Subcutaneous abdominal adipose tissue (tissue), 5 donors: ENCODE results near the gene ANO4.

Experiments
- H3K27ac ChIP-seq: one replicate; pipeline ENCODE4 v1.7.0; 2013; ENCODE audit warnings: low read depth, mild to moderate bottlenecking, inconsistent platforms, low read length, moderate library complexity
- H3K27me3 ChIP-seq, 5 donors: one replicate each; pipeline ENCODE4 v1.7.0; 2013; ENCODE audit warnings: low read length in 5 of 5, inconsistent platforms in 1 of 5; ENCODE audit not compliant: control insufficient read depth in 5 of 5, insufficient read depth in 4 of 5
- H3K36me3 ChIP-seq, 5 donors: one replicate each; pipeline ENCODE4 v1.7.0; 2013; ENCODE audit warnings: low read length in 5 of 5; ENCODE audit not compliant: control insufficient read depth in 5 of 5, insufficient read depth in 5 of 5
- H3K4me1 ChIP-seq, 5 donors: one replicate each; pipeline ENCODE4 v1.7.0; 2013; ENCODE audit warnings: low read length in 5 of 5, mild to moderate bottlenecking in 3 of 5, moderate library complexity in 1 of 5; ENCODE audit not compliant: control insufficient read depth in 5 of 5, insufficient read depth in 5 of 5
- H3K4me3 ChIP-seq, 5 donors: one replicate each; pipeline ENCODE4 v1.7.0; 2013; ENCODE audit warnings: low read length in 5 of 5, low read depth in 1 of 5
- H3K9ac ChIP-seq, 5 donors: one replicate each; pipeline ENCODE4 v1.7.0; 2013; ENCODE audit warnings: low read length in 5 of 5, mild to moderate bottlenecking in 4 of 5, moderate library complexity in 3 of 5
- H3K9me3 ChIP-seq, 5 donors: one replicate each; pipeline ENCODE4 v1.7.0; 2013; ENCODE audit warnings: low read length in 5 of 5; ENCODE audit not compliant: control insufficient read depth in 5 of 5
- donor health status: healthy.
- donor health status: healthy.
- donor health status: healthy.
- donor health status: healthy.
- donor health status: healthy.

The ANO4 gene

DNA sequence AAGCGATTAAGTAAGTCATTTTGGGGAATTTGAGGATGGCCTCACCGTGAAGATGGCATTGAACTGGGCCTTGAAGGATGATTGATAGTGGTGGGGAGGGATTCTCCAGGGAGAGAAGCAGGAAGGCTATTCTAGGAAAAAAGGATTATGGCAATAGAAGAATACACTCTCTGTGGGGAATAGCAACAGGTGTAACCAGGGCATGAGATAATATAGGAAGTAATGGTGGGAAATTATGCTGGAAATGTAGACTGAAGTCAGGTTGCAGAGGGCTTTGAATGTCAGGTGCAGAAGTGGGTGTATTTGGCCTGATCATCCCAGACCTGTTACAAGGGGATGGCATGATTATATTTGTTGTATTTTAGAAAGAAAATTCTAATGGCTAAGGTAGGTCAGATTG, 4.6 kb upstream of the ANO4 start:
- H3K9me3 ChIP-seq = peaks cover 0 to 2% (median 0%) of the 10 kb centered on the region in 5 donors
- H3K9ac ChIP-seq = no peak overlapping the region
- no peak overlapping the region for H3K27ac ChIP-seq
- H3K36me3 ChIP-seq = no peaks in the 10 kb centered on the region
- no peaks in the 10 kb centered on the region for H3K4me1 ChIP-seq
- peaks cover 0 to 5% (median 4%) of the 10 kb centered on the region in 5 donors for H3K27me3 ChIP-seq
- H3K4me3 ChIP-seq = no peak overlapping the region

DNA sequence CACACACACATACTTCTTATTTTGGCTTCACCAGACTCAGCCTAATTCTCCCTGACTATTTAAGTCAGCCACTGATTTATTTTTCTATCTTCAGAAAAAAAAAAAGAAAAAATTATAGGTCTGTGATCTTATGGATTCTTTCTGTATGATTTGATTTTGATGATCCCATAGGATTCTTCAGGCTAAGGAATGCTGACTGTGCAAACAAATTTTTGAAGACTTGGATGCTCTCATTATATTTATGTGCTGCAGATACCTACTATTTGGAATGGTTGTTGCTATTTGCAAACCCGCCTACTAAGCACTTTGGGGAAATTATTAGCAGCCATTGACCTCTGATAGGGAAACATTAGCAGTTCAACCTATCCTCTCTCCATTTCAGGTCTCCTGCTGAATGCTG, 4.0 kb upstream of the ANO4 start:
- Histone ChIP-seq H3K9ac (no peak overlapping the region), H3K4me3 (no peak overlapping the region)

DNA sequence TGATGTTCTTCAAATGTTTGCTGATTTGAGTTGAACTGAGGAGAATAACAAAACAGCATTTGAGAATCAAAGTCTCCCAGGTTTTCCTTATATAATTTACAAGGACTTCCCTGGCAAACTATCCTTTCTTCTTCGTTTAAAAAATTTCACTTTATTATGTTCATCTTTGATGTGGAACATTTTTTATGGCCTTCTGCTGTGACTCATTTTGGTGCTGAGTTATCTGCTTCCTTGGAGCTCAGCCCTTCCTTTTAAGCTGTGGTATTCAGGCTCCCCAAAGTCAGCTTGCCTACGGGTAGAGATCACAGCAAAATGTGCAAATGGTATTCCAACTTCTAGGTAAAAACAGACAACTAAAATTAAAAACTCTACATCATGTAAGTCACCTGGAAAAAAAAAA, 1.4 kb upstream of the ANO4 start:
- no peak overlapping the region for H3K27ac ChIP-seq
- no peak overlapping the region for H3K4me3 ChIP-seq
- H3K9ac ChIP-seq = no peak overlapping the region
- H3K9me3 ChIP-seq = no peaks in the 10 kb centered on the region
- no peaks in the 10 kb centered on the region for H3K4me1 ChIP-seq
- H3K27me3 ChIP-seq = peaks cover 0 to 7% (median 5%) of the 10 kb centered on the region in 5 donors
- H3K36me3 ChIP-seq = no peaks in the 10 kb centered on the region

More for the DNA sequence above, 4.0 kb upstream of the ANO4 start:
- Histone ChIP-seq H3K9me3 (peaks cover 0 to 2% (median 0%) of the 10 kb centered on the region in 5 donors), H3K27me3 (peaks cover 0 to 7% (median 5%) of the 10 kb centered on the region in 5 donors), H3K4me1 (no peaks in the 10 kb centered on the region), H3K36me3 (no peaks in the 10 kb centered on the region), H3K27ac (no peak overlapping the region)

DNA sequence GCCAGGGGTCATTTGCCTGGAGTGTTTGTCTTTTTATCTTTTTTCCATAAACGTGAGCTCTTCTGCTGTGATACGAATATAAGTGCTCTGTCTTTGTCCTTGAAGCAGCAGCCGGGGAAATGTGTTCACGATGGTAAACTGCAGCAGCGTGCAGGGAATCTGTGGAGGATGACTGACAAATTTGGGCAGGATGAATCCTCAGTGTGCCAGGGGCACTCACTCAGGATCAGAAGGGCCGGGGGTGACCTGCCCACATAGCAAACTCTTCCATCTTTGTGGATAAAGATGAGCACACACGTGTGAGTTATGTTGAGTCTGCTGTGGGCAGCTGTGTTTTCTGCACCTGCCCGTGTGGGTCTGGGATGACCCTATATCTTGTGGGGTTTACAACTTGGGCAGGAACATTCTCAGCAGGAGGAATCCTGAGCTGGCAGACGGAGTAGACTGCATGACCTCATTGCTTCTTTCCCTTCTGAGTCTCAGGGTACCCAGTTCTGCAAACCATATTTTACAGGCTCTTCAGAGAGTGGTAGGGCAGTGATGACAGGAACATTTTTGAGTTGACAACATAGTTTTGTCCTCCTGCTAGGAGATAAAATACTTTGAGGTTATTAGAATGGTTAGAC, 711 bp downstream of the ANO4 start:
- Histone ChIP-seq H3K27ac (no peak overlapping the region), H3K9me3 (no peaks in the 10 kb centered on the region), H3K4me1 (no peaks in the 10 kb centered on the region), H3K36me3 (no peaks in the 10 kb centered on the region), H3K27me3 (peaks cover 0 to 7% (median 5%) of the 10 kb centered on the region in 5 donors), H3K4me3 (no peak overlapping the region), H3K9ac (no peak overlapping the region)

DNA sequence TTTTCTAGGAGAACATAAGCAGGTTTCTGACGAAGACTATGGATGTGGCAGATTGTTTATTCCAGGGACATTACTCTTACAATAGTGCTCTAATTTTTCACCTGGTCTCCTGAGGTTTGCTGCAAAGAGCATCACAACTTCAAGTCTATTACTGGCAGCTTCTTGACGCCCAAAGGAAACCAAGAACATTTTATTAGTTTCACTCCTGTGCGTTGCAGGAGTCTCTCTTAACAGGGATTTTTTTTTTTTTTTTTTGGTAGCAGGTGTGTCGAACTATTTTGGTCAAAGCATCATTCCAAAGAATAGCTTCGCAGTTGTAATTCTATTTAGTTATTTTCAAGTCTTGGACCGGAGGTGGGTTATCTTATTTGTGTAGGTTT, 1.2 kb downstream of the ANO4 start:
- peaks cover 0 to 7% (median 5%) of the 10 kb centered on the region in 5 donors for H3K27me3 ChIP-seq
- no peak overlapping the region for H3K4me3 ChIP-seq
- H3K36me3 ChIP-seq = no peaks in the 10 kb centered on the region
- H3K4me1 ChIP-seq = no peaks in the 10 kb centered on the region
- no peak overlapping the region for H3K9ac ChIP-seq
- no peak overlapping the region for H3K27ac ChIP-seq
- H3K9me3 ChIP-seq = no peaks in the 10 kb centered on the region

DNA sequence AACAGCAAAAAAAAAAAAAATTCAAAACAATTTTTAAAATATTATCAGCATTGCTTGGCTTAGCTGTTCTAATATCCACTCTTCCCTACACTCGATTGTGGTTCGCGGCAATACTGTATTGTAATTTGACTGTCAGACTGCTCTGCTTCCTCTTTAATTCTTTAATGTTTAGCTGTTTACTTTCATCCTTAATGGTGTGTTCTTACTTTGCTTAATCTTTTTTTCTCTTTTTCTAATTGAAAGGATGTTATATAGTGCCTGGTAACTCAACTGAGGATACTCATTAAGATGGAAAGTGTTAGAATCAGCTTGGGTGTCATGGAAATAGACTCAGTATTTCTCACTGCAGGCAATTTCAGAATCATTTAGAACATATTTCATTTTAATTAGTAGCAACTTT, 2.0 kb downstream of the ANO4 start:
- no peak overlapping the region for H3K9ac ChIP-seq
- H3K4me3 ChIP-seq = no peak overlapping the region
- H3K27me3 ChIP-seq = peaks cover 0 to 7% (median 5%) of the 10 kb centered on the region in 5 donors
- no peaks in the 10 kb centered on the region for H3K4me1 ChIP-seq
- H3K27ac ChIP-seq = no peak overlapping the region
- H3K9me3 ChIP-seq = no peaks in the 10 kb centered on the region
- no peaks in the 10 kb centered on the region for H3K36me3 ChIP-seq

DNA sequence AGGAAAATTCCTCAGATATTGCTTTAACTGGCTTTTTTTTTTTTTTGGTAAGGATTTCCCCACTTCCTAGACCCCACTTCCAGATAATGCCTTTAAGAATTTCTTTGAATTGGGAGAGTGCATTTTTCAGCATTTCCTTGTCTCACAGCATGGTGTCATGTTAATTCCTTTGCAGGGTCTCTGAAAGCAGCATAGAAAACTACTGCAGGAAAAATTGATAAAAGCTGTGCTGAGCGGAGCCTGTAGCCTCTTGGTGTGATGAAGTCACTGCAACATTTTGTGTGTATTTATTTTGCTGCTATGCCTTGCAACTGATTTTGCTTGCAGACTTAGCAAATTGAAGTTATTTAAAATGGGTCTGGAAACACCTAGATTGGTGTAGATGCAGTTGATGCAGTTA, 2.7 kb downstream of the ANO4 start:
- H3K36me3 ChIP-seq = no peaks in the 10 kb centered on the region
- no peak overlapping the region for H3K27ac ChIP-seq
- H3K9ac ChIP-seq = no peak overlapping the region
- no peaks in the 10 kb centered on the region for H3K9me3 ChIP-seq
- peaks cover 0 to 7% (median 5%) of the 10 kb centered on the region in 5 donors for H3K27me3 ChIP-seq
- no peaks in the 10 kb centered on the region for H3K4me1 ChIP-seq
- no peak overlapping the region for H3K4me3 ChIP-seq

DNA sequence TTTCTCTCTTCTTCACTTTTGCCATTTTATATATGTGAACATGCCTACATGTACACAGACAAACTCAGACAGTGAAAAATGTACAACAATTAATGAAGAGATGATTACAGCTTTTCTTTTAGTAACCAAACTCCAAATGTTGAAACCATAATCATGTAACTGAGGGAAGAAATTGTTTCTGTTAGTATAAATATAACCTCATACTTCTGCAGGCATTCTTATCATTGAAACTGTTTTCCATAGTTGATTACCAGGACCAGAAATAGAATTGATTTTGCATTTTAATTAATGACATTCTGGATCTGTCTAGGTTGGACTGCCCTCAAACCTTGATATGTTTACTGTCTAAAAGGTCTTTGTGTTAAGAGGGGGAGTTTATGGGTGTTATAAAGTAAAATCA, 3.2 kb downstream of the ANO4 start:
- Histone ChIP-seq H3K27me3 (peaks cover 0 to 7% (median 5%) of the 10 kb centered on the region in 5 donors), H3K36me3 (no peaks in the 10 kb centered on the region), H3K4me3 (no peak overlapping the region), H3K9ac (no peak overlapping the region), H3K4me1 (no peaks in the 10 kb centered on the region), H3K27ac (no peak overlapping the region), H3K9me3 (no peaks in the 10 kb centered on the region)

DNA sequence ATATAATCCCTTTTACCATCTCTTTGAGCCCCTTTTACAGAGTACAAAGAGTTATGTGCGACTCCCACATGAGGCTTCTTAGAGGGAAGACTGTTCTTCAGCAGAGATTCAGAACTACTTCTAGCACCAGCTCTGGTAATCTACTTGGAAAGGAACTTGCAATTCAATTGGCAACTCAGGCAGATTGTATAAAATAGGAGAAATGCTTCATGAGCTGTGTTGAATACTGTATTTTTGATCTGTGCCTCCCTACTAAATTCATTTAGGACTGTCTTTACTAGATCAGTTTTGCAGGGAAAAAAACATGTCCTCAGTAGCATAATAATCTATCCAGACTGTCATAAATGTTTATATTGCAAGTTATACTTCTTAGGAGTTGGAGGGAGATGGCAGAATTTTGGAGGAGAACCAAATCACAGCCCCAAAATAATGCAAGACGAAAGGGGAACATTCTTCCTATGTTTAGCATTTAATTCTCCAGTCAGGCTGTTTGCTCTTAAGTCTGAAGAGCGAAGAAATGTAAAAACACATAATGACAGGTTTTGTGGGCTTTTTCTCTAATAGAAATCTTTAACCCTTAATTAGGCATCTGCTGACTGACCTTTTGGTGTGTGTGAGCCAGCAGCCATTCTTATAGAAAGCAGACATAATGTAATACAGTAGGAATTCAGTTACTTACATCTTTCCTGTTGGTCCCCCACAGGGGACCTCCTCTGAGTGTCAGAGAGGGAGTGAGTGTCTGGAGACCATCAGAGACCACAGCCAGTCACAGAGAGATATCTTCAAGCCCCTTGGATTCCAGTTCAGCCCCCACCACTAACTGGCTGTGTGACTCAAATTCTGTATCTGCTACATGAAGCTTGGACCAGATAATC, 3.9 kb downstream of the ANO4 start:
- H3K4me3 ChIP-seq = no peak overlapping the region
- H3K9me3 ChIP-seq = no peaks in the 10 kb centered on the region
- H3K27me3 ChIP-seq = peaks cover 0 to 7% (median 5%) of the 10 kb centered on the region in 5 donors
- H3K36me3 ChIP-seq = no peaks in the 10 kb centered on the region
- no peak overlapping the region for H3K9ac ChIP-seq
- no peak overlapping the region for H3K27ac ChIP-seq
- H3K4me1 ChIP-seq = no peaks in the 10 kb centered on the region

DNA sequence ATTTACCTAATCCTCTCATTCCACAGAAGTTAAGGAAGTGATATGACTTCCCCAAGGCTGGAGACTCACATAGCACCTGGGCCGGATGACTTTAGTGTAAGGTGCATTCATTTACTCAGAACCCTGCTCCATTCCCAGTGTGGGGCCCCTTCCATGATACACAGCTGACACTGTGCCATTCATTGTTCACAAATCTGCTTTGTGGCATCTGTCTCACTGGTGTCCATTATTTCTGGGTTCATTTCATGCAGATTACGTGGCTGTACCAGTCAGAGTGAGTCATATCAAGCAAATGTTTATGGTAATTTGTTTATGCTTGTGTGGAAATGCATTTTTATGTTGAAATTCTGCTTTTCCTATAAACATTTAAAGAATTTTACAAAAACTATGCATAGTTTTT, 5.2 kb downstream of the ANO4 start:
- Histone ChIP-seq H3K4me1 (no peaks in the 10 kb centered on the region), H3K36me3 (no peaks in the 10 kb centered on the region), H3K9ac (no peak overlapping the region), H3K27me3 (peaks cover 0 to 3% (median 2%) of the 10 kb centered on the region in 5 donors), H3K4me3 (no peak overlapping the region), H3K27ac (no peak overlapping the region), H3K9me3 (no peaks in the 10 kb centered on the region)
